Mucosa of descending colon (tissue), 3 donors: Measurements from ENCODE around the gene YIF1A. TPM values are rescaled to one million over a fixed set of nuclear protein-coding genes. Genes with fewer than 3 reads are reported as not detected.

Experiments
- ATAC-seq: fragments of 200-7000 bp; cut with Tn5 transposase; one replicate; pipeline ENCODE4 v1.9.1; 2020; ENCODE audit warnings: mild to moderate bottlenecking, moderate library complexity
- DNase-seq, 3 donors: peaks; one replicate each; pipeline ENCODE4 v3.0.0-alpha.2; 2020
- H3K36me3 ChIP-seq: fragments of 200-600 bp; one replicate; pipeline ENCODE4 v1.8.0; 2021; ENCODE audit warnings: low read depth, mild to moderate bottlenecking
- H3K4me1 ChIP-seq: fragments of 200-600 bp; one replicate; pipeline ENCODE4 v1.8.0; 2021; ENCODE audit warnings: low read depth, mild to moderate bottlenecking
- H3K4me3 ChIP-seq: fragments of 200-600 bp; one replicate; pipeline ENCODE4 v1.8.0; 2021; ENCODE audit warnings: mild to moderate bottlenecking
- H3K9me3 ChIP-seq: fragments of 200-600 bp; one replicate; pipeline ENCODE4 v1.8.0; 2021; ENCODE audit warnings: mild to moderate bottlenecking
- CTCF ChIP-seq: fragments of 200-600 bp; IDR thresholded peaks from one replicate; pipeline ENCODE4 v1.8.0; 2022; ENCODE audit warnings: antibody characterized with exemption, mild to moderate bottlenecking
- intact Hi-C, 2 donors: fragments of 100-400 bp; cut with DNase I in 1 of 2; cut with micrococcal nuclease in 1 of 2; formaldehyde crosslinking; loops; one replicate each; pipeline versions ENCODE4 v1.11.0 to v1.11.1; 2022; cut with DNase I, micrococcal nuclease
- long read RNA-seq, 2 donors: library from polyadenylated mRNA; unstranded; transcript quantifications; one replicate each; pipeline ENCODE4 v2.0.0, GENCODE V29; 2019 to 2021
- total RNA-seq, 3 donors: library from RNA; stranded (reverse); fragmentation: NEBNext Ultra II Directional in 2 of 3; extraction: Animal tissue kit (Norgen Biotek cat#: 25700) in 2 of 3; gene quantifications; one replicate each; pipeline versions ENCODE4 v1.2.1 to v1.2.4, GENCODE V29; 2021 to 2023
- donor health status: DM: no; HTN: no; CAD: no; lungs with moderate emphysema.
- donor health status: DM: no; HTN: no; CAD: no.
- donor health status: DM: no; HTN: yes; CAD: no.

The YIF1A gene
- 10 to 100 TPM; 66.1 to 93.5 (median 77.9) TPM for total RNA-seq
- long read RNA-seq, donor 1, transcript YIF1A-203 (8 exons, 1,124 nt): major isoform, 100 of 133 reads
- long read RNA-seq, donor 1, partial matches to known transcripts: 18 of 133 reads
- long read RNA-seq, donor 1, other reads (novel, unspliced or antisense): 12 of 133 reads
- long read RNA-seq, donor 2, transcript YIF1A-203 (8 exons, 1,124 nt): major isoform, 137 of 154 reads
- long read RNA-seq, donor 2, partial matches to known transcripts: 5 of 154 reads
- long read RNA-seq, donor 2, other reads (novel, unspliced or antisense): 9 of 154 reads

GRCh38 chr11:66288671-66289547 lies at the start of gene YIF1A:
Gene YIF1A, minus strand, starts transcription at chr11:66289143. Its CDS starts 158 bp downstream, at chr11:66288985.
- peak; percentile 97 to 99 (median 98) for DNase-seq
- TF ChIP-seq CTCF: no peak
- H3K4me3 ChIP-seq: peak within 1 kb of the TSS; percentile 86
- peak; percentile 94 for ATAC-seq
- peaks cover 31% of the 10 kb centered on the region for H3K4me1 ChIP-seq
- intact Hi-C loops: no loop called here
- no peaks in the 10 kb centered on the region for H3K9me3 ChIP-seq
- H3K36me3 ChIP-seq: no peaks in the 10 kb centered on the region

- Histone ChIP-seq H3K36me3 (peaks cover 5% of the 10 kb centered on the region), H3K9me3 (no peaks in the 10 kb centered on the region), H3K4me3 (no peak overlapping the region), H3K4me1 (peaks cover 19% of the 10 kb centered on the region)
- intact Hi-C loops: no loop called here
- peak in 2 of 3 donors; percentile 31 to 53 for DNase-seq
- no peak for TF ChIP-seq CTCF
- ATAC-seq: no peak
Measured at GRCh38 chr11:66337103-66337899, 48.4 kb upstream of the YIF1A start.

GRCh38 chr11:66336234-66337102 lies 47.5 kb upstream of the YIF1A start, which contains the start of gene RIN1:
Gene RIN1, minus strand, starts transcription at chr11:66336434. Its CDS starts 32 bp downstream, at chr11:66336402.
- peak within 1 kb of the TSS; percentile 31 for H3K4me3 ChIP-seq
- H3K4me1 ChIP-seq: peaks cover 19% of the 10 kb centered on the region
- no peak for TF ChIP-seq CTCF
- intact Hi-C loops: no loop called here
- DNase-seq (peak; percentile 75 to 82 (median 76)), ATAC-seq (peak; percentile 92)
- H3K36me3 ChIP-seq: peaks cover 5% of the 10 kb centered on the region
- no peaks in the 10 kb centered on the region for H3K9me3 ChIP-seq

GRCh38 chr11:66335531-66336233 lies 46.7 kb upstream of the YIF1A start:
- Histone ChIP-seq H3K4me1 (peaks cover 19% of the 10 kb centered on the region), H3K4me3 (peak overlapping the region; percentile 31), H3K36me3 (peaks cover 5% of the 10 kb centered on the region), H3K9me3 (no peaks in the 10 kb centered on the region)
- TF ChIP-seq CTCF: no peak
- intact Hi-C loops: no loop called here
- ATAC-seq (peak; percentile 67), DNase-seq (peak in 2 of 3 donors; percentile 61 to 66)
